Endothelial cell of umbilical vein (primary cell): ENCODE data around the gene MLYCD. TPM values are rescaled to one million over a fixed set of nuclear protein-coding genes. Genes with fewer than 3 reads are reported as not detected.

Source experiments
- BruUV-seq: library from RNA; stranded (reverse); fragments of 400-500 nt; replicated peaks from 2 replicates; lab custom pipeline; 2021; lab: Mats Ljungman, UMichigan
- CTCF ChIA-PET: fragments of 300-600, 350-600 bp; sonication (Branson Sonifier 250); formaldehyde crosslinking; loops from one replicate; lab custom pipeline; 2021; ENCODE audit warnings: antibody characterized with exemption, inconsistent platforms; lab: Charles Lee
- POLR2A ChIA-PET: fragments of 300-600, 350-600 bp; sonication (Branson Sonifier 250); formaldehyde crosslinking; loops from one replicate; lab custom pipeline; 2021; ENCODE audit warnings: antibody characterized with exemption, inconsistent platforms; lab: Charles Lee
- DNase-seq: peaks from one replicate; pipeline ENCODE4 v3.0.0-alpha.2; 2011; ENCODE audit warnings: low read depth, low spot score
- FAIRE-seq: peaks from 2 replicates; lab custom pipeline; 2011; peaks lifted over from hg19 to GRCh38; lab: Jason Lieb, UNC
- H2AFZ ChIP-seq: 2 replicates; pipeline ENCODE4 v1.6.0; 2012; ENCODE audit warnings: low read depth, low read length, control low read depth, inconsistent platforms
- H3K27ac ChIP-seq: 2 replicates; pipeline ENCODE4 v1.5.1; 2011; ENCODE audit warnings: low read depth, mild to moderate bottlenecking, control low read depth, low read length, moderate library complexity; ENCODE audit not compliant: insufficient read depth
- H3K27me3 ChIP-seq, 2 experiments: 2 replicates each; pipeline versions ENCODE4 v1.6.0 to v1.6.1; 2011; ENCODE audit warnings: low read length in 2 of 2, mixed read lengths in 1 of 2; ENCODE audit not compliant: control insufficient read depth in 2 of 2, insufficient read depth in 2 of 2
- H3K36me3 ChIP-seq, 2 experiments: 2 replicates in 1 of 2; 3 replicates in 1 of 2; pipeline ENCODE4 v1.5.1; 2011; ENCODE audit warnings: low read length in 2 of 2, mild to moderate bottlenecking in 1 of 2, moderate library complexity in 1 of 2; ENCODE audit not compliant: control insufficient read depth in 2 of 2, insufficient read depth in 2 of 2; ENCODE audit errors: extremely low read depth in 1 of 2
- H3K4me1 ChIP-seq: 3 replicates; pipeline ENCODE4 v1.5.1; 2011; ENCODE audit warnings: mild to moderate bottlenecking, low read length; ENCODE audit not compliant: control insufficient read depth, insufficient read depth; ENCODE audit errors: extremely low read depth
- H3K4me2 ChIP-seq: 2 replicates; pipeline ENCODE4 v1.6.1; 2011; ENCODE audit warnings: low read length, control low read depth, mixed read lengths; ENCODE audit not compliant: insufficient read depth
- H3K4me3 ChIP-seq, 3 experiments: fragments of 200-600 bp in 1 of 3; sonication (generic), shearing (Covaris generic) in 1 of 3; replicated peaks in 1 of 3; 2 replicates each; pipeline ENCODE4 v1.5.1; 2011 to 2016; ENCODE audit warnings: control low read depth in 3 of 3, low read length in 3 of 3, mild to moderate bottlenecking in 2 of 3, inconsistent platforms in 1 of 3, low read depth in 1 of 3, moderate library complexity in 1 of 3; ENCODE audit not compliant: insufficient read depth in 1 of 3
- H3K79me2 ChIP-seq: 2 replicates; pipeline ENCODE4 v1.6.0; 2012; ENCODE audit warnings: low read length, inconsistent platforms; ENCODE audit not compliant: control insufficient read depth, insufficient read depth
- H3K9ac ChIP-seq: replicated peaks from 2 replicates; pipeline ENCODE3; 2011; ENCODE audit warnings: low read length, control low read depth; ENCODE audit not compliant: insufficient read depth; ENCODE audit errors: extremely low read depth
- H3K9me1 ChIP-seq: replicated peaks from 3 replicates; pipeline ENCODE4 v1.6.0; 2011; ENCODE audit warnings: mild to moderate bottlenecking, low read length; ENCODE audit not compliant: control insufficient read depth, insufficient read depth; ENCODE audit errors: extremely low read depth
- H3K9me3 ChIP-seq: replicated peaks from 2 replicates; pipeline ENCODE4 v1.5.1; 2012; ENCODE audit warnings: low read length, inconsistent platforms; ENCODE audit not compliant: control insufficient read depth, insufficient read depth
- H4K20me1 ChIP-seq: replicated peaks from 2 replicates; pipeline ENCODE3; 2011; ENCODE audit warnings: mild to moderate bottlenecking, low read length; ENCODE audit not compliant: control insufficient read depth, insufficient read depth; ENCODE audit errors: extremely low read depth
- CTCF ChIP-seq, 2 donors: IDR thresholded peaks; 1 replicate in 1 of 2; 2 replicates in 1 of 2; pipeline ENCODE4 v1.5.1; 2011; ENCODE audit warnings: low read length in 2 of 2, mild to moderate bottlenecking in 2 of 2, moderate library complexity in 2 of 2, control low read depth in 1 of 2, inconsistent platforms in 1 of 2, low read depth in 1 of 2; ENCODE audit not compliant: insufficient read depth in 1 of 2; ENCODE audit errors: extremely low read depth in 1 of 2
- EZH2 ChIP-seq: IDR thresholded peaks from 2 replicates; pipeline ENCODE4 v1.6.1; 2012; ENCODE audit warnings: borderline replicate concordance, low read depth, mild to moderate bottlenecking, moderate library complexity, low read length, inconsistent platforms; ENCODE audit not compliant: severe bottlenecking
- FOS ChIP-seq: IDR thresholded peaks from 2 replicates; pipeline ENCODE4 v1.6.1; 2011; ENCODE audit warnings: mild to moderate bottlenecking, low read length, moderate library complexity, borderline replicate concordance; ENCODE audit not compliant: insufficient read depth
- GATA2 ChIP-seq: IDR thresholded peaks from 2 replicates; pipeline ENCODE4 v1.7.0; 2011; ENCODE audit warnings: low read depth, mild to moderate bottlenecking, moderate library complexity, mixed read lengths, low read length; ENCODE audit not compliant: insufficient read length, insufficient read depth
- JUN ChIP-seq: IDR thresholded peaks from 2 replicates; pipeline ENCODE4 v1.6.1; 2011; ENCODE audit warnings: borderline replicate concordance, low read depth; ENCODE audit not compliant: insufficient read length, insufficient read depth
- MAX ChIP-seq: IDR thresholded peaks from 2 replicates; pipeline ENCODE4 v1.6.1; 2011; ENCODE audit not compliant: insufficient read depth, insufficient read length
- MYC ChIP-seq: IDR thresholded peaks from one replicate; pipeline ENCODE4 v1.6.1; 2011; ENCODE audit warnings: mild to moderate bottlenecking, low read depth, low read length
- POLR2A ChIP-seq: IDR thresholded peaks from 2 replicates; pipeline ENCODE4 v1.6.1; 2012; ENCODE audit warnings: low read depth, mild to moderate bottlenecking, control low read depth, low read length
- POLR2AphosphoS5 ChIP-seq: IDR thresholded peaks from 2 replicates; pipeline ENCODE4 v1.6.1; 2012; ENCODE audit warnings: low read depth, mild to moderate bottlenecking, control low read depth, low read length, moderate library complexity; ENCODE audit not compliant: insufficient read depth
- dilution Hi-C: fragments of 300-500 bp; cut with MboI; formaldehyde crosslinking; loops from one replicate; pipeline ENCODE4 v1.15.0; 2019; ENCODE audit warnings: low sequenced_read_pairs; ENCODE audit not compliant: extremely low pct_ligation_motif_present
- intact Hi-C: fragments of 100-400 bp; cut with micrococcal nuclease; formaldehyde crosslinking; loops from one replicate; pipeline ENCODE4 v1.10.0; 2022
- polyA plus RNA-seq, 4 experiments: library from polyadenylated mRNA; depleted of rRNA in 3 of 4; stranded (reverse) in 3 of 4; unstranded in 1 of 4; fragments of >200 nt; gene quantifications; 2 replicates each; pipeline versions ENCODE4 v1.2.1 to v1.2.3, GENCODE V29; 2011 to 2012; ENCODE audit warnings: missing spikeins in 1 of 4
- total RNA-seq: library from RNA; stranded (reverse); gene quantifications from 2 replicates; pipeline ENCODE4 v1.2.3, GENCODE V29; 2021

The MLYCD gene
- total and polyA plus RNA-seq, 2 donors (not counting 3 experiments of a cell fraction or from before 2014, with no cell fraction given): 2.0 to 3.4 TPM

- DNase-seq (no peak), FAIRE-seq (no peak)
- no peaks in the 10 kb centered on the region for H3K79me2 ChIP-seq
- intact Hi-C loops: no loop called here
- ChIA-PET POLR2A (no interaction called here), CTCF (interaction anchor here (1.1 kb wide), 1 partner anchor 17 kb away, joined by 8 read pairs; no protein-coding TSS in a partner anchor)
- peaks cover 5% of the 10 kb centered on the region for H3K4me1 ChIP-seq
- H3K9ac ChIP-seq: no peak overlapping the region
- H3K9me3 ChIP-seq: no peaks in the 10 kb centered on the region
- H3K9me1 ChIP-seq: no peaks in the 10 kb centered on the region
- dilution Hi-C loops: no loop called here
- no peaks in the 10 kb centered on the region for H4K20me1 ChIP-seq
- H2AFZ ChIP-seq: no peak overlapping the region
- H3K4me2 ChIP-seq: no peak overlapping the region
- no peaks in the 10 kb centered on the region for H3K27me3 ChIP-seq
- TF ChIP-seq JUN: no peak
- TF ChIP-seq MAX: no peak
- TF ChIP-seq FOS: no peak
- no peak for TF ChIP-seq GATA2
- BruUV-seq: no TSS peak
- H3K27ac ChIP-seq: no peak overlapping the region
- H3K36me3 ChIP-seq: no peaks in the 10 kb centered on the region
- H3K4me3 ChIP-seq: no peak overlapping the region
Measured at GRCh38 chr16:83943516-83944050, 44.7 kb downstream of the MLYCD start.

GRCh38 chr16:83945587-83945986 is 46.7 kb downstream of the MLYCD start:
- Histone ChIP-seq H3K36me3 (no peaks in the 10 kb centered on the region), H3K4me3 (no peak overlapping the region), H3K79me2 (no peaks in the 10 kb centered on the region), H3K9ac (no peak overlapping the region), H3K9me3 (no peaks in the 10 kb centered on the region), H3K4me2 (no peak overlapping the region), H3K27me3 (no peaks in the 10 kb centered on the region), H4K20me1 (no peaks in the 10 kb centered on the region), H3K4me1 (no peaks in the 10 kb centered on the region), H2AFZ (no peak overlapping the region), H3K27ac (no peak overlapping the region), H3K9me1 (no peaks in the 10 kb centered on the region)
- no peak for TF ChIP-seq CTCF (IDR thresholded peaks at IDR 0.05; ENCODE audit: extremely low read depth in 1 of 2, insufficient read depth in 1 of 2, low read depth in 1 of 2, low read length in 2 of 2)
- TF ChIP-seq GATA2: no peak
- no peak for TF ChIP-seq MYC
- TF ChIP-seq EZH2: no peak
- TF ChIP-seq POLR2AphosphoS5: no peak
- no peak for TF ChIP-seq POLR2A
- no peak for TF ChIP-seq JUN
- TF ChIP-seq MAX: no peak
- no peak for TF ChIP-seq FOS
- intact Hi-C loops: no loop called here
- ChIA-PET POLR2A (no interaction called here), CTCF (no interaction called here)
- BruUV-seq: no TSS peak
- FAIRE-seq (no peak), DNase-seq (no peak)
- dilution Hi-C loops: no loop called here
